ENCODE data around the gene CHST4. TPM values are rescaled to one million over a fixed set of nuclear protein-coding genes. Genes with fewer than 3 reads are reported as not detected.

CHST4 gene
- total RNA-seq, 1 experiment from 2014 or later = 5.9 TPM

GRCh38 chr16:71547168-71547567 lies 20.9 kb downstream of the CHST4 start:
- Mint-ChIP-seq H3K27me3 (ENCODE audit: low read depth) (peaks cover 14% of the 10 kb centered on the region), H3K36me3 (ENCODE audit: insufficient read depth in 1 of 3, low read depth in 3 of 3) (no peaks in the 10 kb centered on the region), H3K27ac (no peak overlapping the region), H3K9me3 (peaks cover 0 to 2% of the 10 kb centered on the region in 2 experiments; a peak in 1 of 5 replicates), H3K4me3 (no peak overlapping the region), H3K4me1 (peaks cover 2 to 3% of the 10 kb centered on the region in 2 experiments)
- Histone ChIP-seq H3K27me3 (ENCODE audit: insufficient read depth, low read length) (no peaks in the 10 kb centered on the region), H2AK5ac (ENCODE audit: insufficient read length, low read length) (no peak overlapping the region), H3K9me3 (ENCODE audit: control insufficient read depth, low read depth, low read length) (no peaks in the 10 kb centered on the region), H3K23ac (ENCODE audit: insufficient read length, low read depth, low read length) (no peak overlapping the region), H2BK120ac (ENCODE audit: low read depth, low read length, poor library complexity, severe bottlenecking) (no peak overlapping the region), H4K5ac (ENCODE audit: insufficient read length, low read depth, low read length) (no peak overlapping the region), H4K20me1 (ENCODE audit: control insufficient read depth, insufficient read depth, insufficient read length) (no peaks in the 10 kb centered on the region), H4K91ac (ENCODE audit: insufficient read length, low read depth, low read length) (no peak overlapping the region), H3K4ac (ENCODE audit: low read depth, low read length) (no peak overlapping the region), H3K18ac (ENCODE audit: insufficient read length, low read depth, low read length) (no peak overlapping the region), H3K4me2 (ENCODE audit: insufficient read depth, insufficient read length, low read length) (no peak overlapping the region), H2BK12ac (ENCODE audit: insufficient read length, low read depth, low read length) (no peak overlapping the region), H3K79me2 (ENCODE audit: insufficient read depth, low read length) (no peaks in the 10 kb centered on the region), H3K9ac (ENCODE audit: extremely low read depth, insufficient read length, low read length) (no peak overlapping the region), H3K79me1 (ENCODE audit: insufficient read depth, low read depth, low read length, poor library complexity, severe bottlenecking) (no peaks in the 10 kb centered on the region), H3K23me2 (ENCODE audit: insufficient read length, low read depth, low read length, poor library complexity, severe bottlenecking) (no peaks in the 10 kb centered on the region), H3K14ac (ENCODE audit: insufficient read depth, low read length) (no peak overlapping the region), H3K4me1 (ENCODE audit: insufficient read depth, low read length) (no peaks in the 10 kb centered on the region), H3T11ph (ENCODE audit: low read length) (no peak overlapping the region), H2BK20ac (ENCODE audit: low read depth, low read length, poor library complexity, severe bottlenecking) (no peak overlapping the region), H3K27ac (ENCODE audit: insufficient read length, low read depth, low read length) (no peak overlapping the region), H2BK15ac (ENCODE audit: low read depth, low read length) (no peak overlapping the region), H3K56ac (ENCODE audit: insufficient read length, low read depth, low read length) (no peak overlapping the region), H2AFZ (ENCODE audit: low read length) (no peak overlapping the region), H4K8ac (replicated peaks; ENCODE audit: insufficient read length, low read depth, low read length) (no peak overlapping the region), H2BK5ac (ENCODE audit: insufficient read length, low read length) (no peak overlapping the region)
- TF ChIP-seq CTCF (conservative IDR thresholded peaks at IDR 0.05) = no peak
- no peak for DNase-seq
